Measurements from ENCODE around the gene SLC7A6OS.
"Not testable (repeated sequence)": the region's sequence is repeated elsewhere in the genome, so short reads cannot be mapped to it uniquely, and the experiment has no call there.

The SLC7A6OS gene

GRCh38 chr16:68298907-68299561 lies 11.7 kb downstream of the SLC7A6OS start:
- DNase-seq (ENCODE audit: low read depth in 2 of 2): no peak

DNA sequence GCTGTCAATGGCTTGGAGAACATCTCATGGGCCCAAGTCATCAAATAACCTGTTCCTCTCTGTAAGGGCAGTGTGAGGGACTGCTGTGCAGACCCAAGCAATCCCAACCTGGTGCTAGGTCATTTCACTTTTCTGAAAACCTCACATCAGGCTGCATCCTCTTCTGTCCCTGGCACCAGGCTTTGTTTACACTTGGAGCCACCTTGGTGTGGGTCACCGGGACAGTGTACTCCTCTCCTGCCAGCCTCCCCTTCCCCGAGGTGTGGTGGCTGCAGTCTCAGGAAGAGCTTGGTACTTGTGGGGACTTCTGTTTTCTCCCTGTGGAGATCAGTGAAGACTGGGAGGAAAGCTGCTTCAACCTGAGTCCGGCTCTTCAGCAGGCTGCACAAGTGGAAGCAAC lies 12.4 kb downstream of the SLC7A6OS start:
- DNase-seq (ENCODE audit: low read depth in 2 of 2): no peak

DNA sequence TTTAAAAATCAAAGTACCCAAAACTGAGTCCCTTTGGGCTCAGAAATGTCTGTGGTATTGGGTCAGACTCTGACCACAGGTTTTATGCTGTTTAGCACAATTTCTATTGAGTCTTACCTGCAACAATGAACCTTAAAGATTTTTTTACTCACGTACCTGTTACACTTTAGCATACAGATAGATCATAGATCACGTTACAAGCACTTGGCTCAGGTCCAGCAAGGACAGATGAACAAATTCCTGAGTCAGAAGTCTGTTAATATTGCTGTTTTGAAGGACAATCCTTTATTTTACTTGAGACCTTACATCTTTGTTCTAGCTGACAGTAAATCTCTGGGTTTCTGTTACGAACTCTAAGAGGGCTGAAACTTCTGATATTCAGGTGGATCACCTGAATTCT lies 12.8 kb downstream of the SLC7A6OS start:
- DNase-seq (ENCODE audit: low read depth in 2 of 2): no peak

DNA sequence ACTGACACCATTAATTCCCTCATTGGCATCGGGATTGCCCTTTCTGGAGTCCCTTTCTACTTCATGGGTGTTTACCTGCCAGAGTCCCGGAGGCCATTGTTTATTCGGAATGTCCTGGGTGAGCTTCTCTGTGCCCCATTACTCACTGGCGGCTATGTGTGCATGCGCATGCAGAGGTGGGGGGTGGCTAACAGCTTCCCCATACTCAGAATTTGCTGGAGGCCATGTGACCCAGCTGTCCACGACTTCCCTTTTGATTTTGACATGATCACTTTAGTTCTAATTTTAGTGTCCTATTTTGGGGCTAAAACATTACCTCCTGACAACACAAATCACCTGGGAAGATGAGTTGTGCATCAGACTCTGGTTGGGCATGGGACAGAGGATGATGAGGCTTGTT lies 14.1 kb downstream of the SLC7A6OS start:
- DNase-seq (ENCODE audit: low read depth in 2 of 2): no peak

- no peak for DNase-seq (ENCODE audit: low read depth in 2 of 2)
These were observed 14.5 kb downstream of the SLC7A6OS start for GRCh38 chr16:68296291-68296690.

GRCh38 chr16:68292425-68292824 lies 18.3 kb downstream of the SLC7A6OS start:
- DNase-seq (ENCODE audit: low read depth in 2 of 2): no peak

GRCh38 chr16:68291227-68291626 lies 19.5 kb downstream of the SLC7A6OS start:
- DNase-seq (ENCODE audit: low read depth in 2 of 2): no peak

DNA sequence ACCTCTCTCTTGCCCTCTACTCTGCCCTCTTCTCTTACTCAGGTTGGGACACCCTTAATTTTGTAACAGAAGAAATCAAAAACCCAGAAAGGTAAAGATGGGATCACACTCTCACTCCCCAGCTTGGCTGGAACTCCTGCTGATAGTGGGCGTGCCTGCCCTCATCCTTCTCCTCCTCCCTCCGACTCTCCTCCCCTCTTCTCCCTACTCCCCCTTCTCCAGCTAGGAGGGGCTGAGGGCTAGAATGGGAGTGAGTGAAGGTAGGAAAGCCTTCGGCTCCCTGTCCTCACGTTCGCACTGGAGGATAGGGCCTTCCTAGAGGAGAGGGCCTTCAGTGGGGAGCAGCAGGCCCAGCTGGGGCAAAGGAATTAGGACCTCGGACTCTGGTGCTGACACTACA lies 20.3 kb downstream of the SLC7A6OS start:
- no peak for DNase-seq (ENCODE audit: low read depth in 2 of 2)

GRCh38 chr16:68289621-68290329 lies 21.0 kb downstream of the SLC7A6OS start:
- DNase-seq (ENCODE audit: low read depth in 2 of 2): no peak

DNA sequence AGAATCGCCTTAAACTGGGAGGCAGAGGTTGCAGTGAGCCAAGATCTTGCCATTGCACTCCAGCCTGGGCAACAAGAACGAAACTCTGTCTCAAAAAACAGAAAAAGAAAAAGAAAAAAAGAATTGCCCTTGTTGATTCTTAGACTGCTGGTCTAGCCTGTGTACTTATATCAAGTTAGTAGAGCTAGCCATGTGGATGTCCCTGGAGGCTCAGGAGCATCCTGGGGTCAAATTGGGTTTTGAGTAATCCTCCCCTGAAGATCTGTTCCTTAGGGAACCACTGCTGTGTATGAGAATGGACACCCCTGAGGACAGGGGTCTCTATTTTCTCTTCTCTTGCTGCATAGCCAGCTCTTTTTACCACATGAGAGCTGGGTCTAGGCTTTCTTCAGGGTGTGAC lies 21.5 kb downstream of the SLC7A6OS start:
- no peak for DNase-seq (ENCODE audit: low read depth in 2 of 2)

DNA sequence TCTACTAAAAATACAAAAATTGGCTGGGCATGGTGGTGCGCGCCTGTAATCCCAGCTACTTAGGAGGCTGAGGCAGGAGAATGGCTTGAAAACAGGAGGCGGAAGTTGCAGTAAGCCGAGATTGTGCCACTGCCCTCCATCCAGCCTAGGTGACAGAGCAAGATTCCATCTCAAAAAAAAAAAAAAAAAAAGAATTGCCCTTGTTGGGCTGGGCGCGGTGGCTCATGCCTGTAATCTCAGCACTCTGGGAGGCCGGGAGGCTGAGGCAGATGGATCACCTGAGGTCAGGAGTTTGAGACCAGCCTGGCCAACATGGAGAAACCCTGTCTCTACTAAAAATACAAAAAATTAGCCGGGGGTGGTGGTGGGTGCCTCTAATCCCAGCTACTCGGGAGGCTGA lies 21.9 kb downstream of the SLC7A6OS start:
- DNase-seq (ENCODE audit: low read depth in 2 of 2): not testable (repeated sequence)

GRCh38 chr16:68288252-68288650 lies 22.5 kb downstream of the SLC7A6OS start:
- no peak for DNase-seq (ENCODE audit: low read depth in 2 of 2)

DNA sequence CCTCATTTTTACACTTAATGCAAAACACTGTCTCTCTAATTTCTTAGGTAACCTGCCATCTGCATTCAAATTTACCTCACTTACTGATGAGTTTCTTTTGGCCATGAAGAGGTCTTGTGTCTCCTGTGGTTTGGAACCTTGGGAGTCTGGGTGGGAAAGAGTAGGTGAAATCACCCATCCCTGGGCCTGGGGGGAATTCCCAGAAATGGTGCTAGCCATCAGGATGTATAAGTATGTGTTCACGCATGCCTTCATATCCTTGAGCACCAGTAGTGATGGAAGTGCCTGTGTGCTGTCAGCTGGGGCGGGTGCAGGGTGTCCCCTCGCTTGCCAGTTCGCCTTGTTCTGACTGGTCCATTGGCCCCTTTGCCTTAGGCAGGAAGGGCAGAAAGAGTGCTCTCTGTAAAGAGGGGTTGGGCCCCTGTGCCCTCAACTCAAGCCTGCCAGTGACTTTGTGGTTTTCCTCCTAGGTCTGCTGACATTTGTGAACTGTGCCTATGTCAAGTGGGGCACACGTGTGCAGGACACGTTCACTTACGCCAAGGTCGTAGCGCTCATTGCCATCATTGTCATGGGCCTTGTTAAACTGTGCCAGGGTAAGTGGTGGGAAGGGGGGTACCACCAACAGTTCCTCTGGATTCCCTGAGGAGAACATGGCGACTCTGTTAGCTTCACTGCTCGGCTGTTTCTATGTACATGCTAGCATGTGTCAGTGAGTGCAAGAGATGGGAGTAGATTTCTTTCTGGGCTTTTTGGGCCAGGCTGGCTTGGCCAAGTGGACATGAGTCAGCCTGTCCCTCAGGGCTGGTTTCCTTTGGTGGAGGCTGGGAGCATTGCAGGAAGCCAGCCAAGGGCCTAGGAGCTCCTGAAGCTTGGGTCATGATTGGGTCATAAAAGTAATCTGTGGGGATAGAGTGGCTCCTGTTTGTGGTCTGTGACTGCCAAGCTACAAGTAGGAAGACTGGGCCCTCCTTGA lies 23.2 kb downstream of the SLC7A6OS start:
- no peak for DNase-seq (ENCODE audit: low read depth in 2 of 2)

DNA sequence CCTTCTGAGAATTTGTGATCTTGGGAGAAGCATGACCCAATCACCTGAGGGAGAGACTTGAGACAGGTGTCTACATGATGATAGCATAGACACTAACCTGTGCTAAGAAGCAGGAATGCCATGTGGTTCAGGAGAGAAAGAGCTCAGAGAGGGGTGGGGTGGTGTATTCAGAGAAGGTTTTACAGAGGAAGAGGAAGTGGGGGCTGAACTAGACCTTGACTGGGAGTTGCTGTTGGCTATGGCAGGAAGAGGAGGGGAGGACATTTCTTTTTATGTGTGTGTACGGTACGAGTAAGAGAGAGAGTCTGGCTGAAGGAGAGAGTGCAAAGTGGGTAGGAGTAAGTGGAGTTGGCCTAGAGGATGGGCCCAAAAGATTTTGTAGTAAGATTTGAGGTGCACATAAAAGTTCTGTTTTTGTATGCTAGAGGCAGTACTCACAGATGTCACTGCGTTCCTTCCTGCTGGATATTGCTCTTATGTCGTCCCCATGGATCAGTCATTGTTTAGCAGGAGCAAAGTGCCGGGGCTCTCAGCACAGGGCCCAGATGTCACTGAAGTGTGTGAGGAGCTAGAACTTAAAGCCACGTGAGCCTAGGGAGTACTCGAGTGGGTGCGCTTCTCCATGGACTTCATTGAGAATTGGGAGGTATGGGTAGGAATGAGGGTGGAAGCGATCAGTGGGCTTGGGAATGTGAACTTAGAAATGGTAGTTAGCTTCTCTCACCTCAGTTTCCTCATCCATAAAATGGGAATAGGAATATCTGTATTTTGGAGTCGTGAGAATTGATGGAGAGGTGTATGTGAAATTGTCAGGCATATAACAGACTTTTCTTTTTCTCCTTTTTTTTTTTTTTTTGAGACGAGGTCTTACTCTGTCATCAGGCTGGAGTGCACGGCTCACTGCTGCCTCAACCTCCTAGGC lies 24.3 kb downstream of the SLC7A6OS start:
- DNase-seq (ENCODE audit: low read depth in 2 of 2): no peak

DNA sequence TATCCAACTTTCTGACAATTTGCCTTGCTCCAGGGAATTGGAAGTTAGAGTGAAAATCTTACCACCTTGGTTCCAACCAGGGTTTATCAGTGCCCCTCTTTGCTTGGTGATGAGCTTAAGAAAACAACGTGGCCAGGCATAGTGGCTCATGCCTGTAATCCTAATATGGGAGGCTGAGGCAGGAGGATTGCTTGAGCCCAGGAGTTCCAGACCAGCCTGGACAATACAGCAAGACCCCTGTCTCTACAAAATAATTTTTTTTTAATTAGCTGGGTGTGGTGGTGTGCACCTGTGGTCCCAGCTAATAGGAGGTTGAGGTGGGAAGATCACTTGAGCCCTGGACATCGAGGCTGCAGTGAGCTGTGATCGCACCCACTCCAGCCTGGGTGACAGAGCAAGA lies 25.1 kb downstream of the SLC7A6OS start:
- no peak for DNase-seq (ENCODE audit: low read depth in 2 of 2)

DNA sequence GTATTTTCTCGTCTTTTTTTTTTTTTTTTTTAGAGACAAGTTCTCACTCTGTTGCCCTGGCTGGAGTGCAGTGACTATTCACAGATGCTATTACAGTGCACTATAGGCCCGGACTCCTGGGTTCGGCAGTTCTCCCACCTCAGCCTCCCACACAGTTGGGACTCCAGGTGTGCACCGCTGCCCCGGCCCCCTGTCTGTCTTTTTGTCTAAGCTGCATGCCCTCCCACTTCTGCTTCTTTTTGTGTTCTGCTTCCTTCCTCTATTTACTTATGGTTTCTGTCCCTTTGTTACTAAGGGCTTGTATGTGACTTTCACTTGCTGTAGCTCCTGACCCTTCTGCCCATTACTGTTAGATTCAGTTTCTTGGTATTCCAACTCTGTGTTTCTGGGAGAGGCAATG lies 25.9 kb downstream of the SLC7A6OS start:
- no peak for DNase-seq (ENCODE audit: low read depth in 2 of 2)

DNA sequence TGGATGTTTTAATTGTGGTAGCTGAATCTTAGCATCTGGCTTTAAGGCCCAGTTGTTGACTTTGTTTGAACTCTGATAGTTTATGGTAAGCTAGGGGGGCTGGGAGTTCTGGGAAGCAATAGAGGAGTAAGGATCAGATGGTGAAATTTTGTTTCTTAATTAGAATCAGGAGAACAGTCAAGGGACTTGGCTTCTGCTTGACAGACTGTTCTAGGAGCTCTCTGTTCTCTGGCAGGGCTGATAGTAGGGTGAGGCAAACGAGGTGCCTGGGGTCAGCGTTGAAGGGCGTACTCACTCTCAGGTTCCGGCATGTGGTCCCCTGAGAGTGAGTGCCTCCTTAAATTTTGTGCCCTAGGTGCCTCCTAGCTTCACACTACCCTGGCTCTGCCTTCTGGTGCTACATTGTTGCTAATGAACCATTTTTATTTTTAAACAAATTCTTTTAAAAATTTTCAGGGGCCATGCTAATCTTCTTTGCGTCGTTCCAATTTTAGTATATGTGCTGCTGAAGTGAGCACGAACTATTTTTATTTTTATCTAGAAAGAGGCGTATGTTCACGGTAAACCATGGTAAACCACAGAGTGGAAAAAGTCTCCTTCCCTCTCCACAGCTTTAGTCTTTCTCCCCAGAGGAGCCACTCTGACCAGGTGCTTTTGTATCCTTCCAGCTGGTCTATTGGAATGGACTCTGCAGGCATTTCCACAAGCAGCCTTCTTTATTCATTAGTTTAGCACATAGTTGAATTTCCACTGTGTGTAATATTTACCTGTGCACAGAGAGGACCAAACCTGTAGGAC lies 26.7 kb downstream of the SLC7A6OS start:
- no peak for DNase-seq (ENCODE audit: low read depth in 2 of 2)

- DNase-seq (ENCODE audit: low read depth in 2 of 2): no peak
These were observed 27.4 kb downstream of the SLC7A6OS start for GRCh38 chr16:68283346-68283745.

DNA sequence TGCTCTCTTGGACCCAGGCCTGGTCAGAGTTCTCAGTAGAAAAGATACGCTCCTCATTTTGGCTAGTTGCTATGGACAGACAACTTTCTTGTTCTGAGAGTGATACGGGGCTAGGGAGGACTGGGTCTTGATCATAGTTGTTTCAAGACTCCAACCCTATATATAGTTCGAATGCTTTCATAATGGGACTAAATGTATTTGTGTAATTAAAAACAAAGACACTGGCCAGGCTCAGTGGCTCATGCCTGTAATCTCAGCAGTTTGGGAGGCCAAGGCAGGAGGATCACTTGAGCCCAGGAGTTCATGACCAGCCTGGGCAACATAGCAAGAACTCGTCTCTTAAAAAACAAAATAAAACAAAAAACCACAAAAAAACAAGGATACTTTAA lies 28.7 kb downstream of the SLC7A6OS start:
- no peak for DNase-seq (ENCODE audit: low read depth in 2 of 2)

DNA sequence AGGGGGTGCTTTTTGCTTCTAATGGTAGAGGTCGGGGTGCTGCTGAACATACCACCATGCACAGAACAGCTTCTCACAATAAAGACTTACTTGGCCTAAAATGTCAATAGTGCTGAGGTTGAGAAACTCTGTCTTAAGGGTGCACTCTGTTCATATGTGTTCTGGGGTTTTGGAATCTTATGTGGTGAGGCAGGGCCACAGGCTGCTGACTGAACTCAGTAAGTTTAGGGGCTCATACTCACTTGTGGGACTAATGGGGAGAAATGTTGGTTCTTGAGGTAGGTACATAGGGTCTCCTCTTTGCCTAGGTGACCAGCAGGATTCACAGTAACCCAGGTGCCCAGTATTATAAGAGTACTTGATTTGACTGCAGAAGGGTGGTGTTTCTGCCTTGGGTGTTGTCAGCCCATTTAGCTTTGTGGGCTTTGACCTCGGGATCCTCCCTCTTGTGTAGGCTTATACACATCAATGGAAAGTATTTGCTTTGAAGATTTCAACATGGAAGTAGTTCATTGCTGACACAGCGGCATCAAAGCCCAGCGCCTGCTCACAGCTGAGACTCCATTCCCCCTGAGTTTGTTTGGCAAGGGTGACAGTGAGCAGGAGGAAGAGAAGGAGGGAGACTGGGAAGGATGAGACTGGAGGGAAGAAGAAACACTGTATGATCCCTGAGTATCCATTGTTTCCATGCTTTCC lies 29.2 kb downstream of the SLC7A6OS start:
- DNase-seq (ENCODE audit: low read depth in 2 of 2): no peak
